Activated T-helper 2 cell treated with anti-CD3 and anti-CD28 coated beads, Interferon-gamma antibody, Interleukin-2, Interleukin-4, amounts not matched to agents 10 μg/mL and 5 μg/mL and 100 μg/mL, durations not matched to agents 14 hours and 24 hours and 36 hours (primary cell): ENCODE measurements around the gene COPZ1. TPM values are rescaled to one million over a fixed set of nuclear protein-coding genes. Genes with fewer than 3 reads are reported as not detected.

Source experiments
- DNase-seq: peaks from one replicate; pipeline ENCODE4 v3.0.0; 2021; ENCODE audit warnings: low spot score
- H3K27ac Mint-ChIP-seq: one replicate; pipeline ENCODE4 v1.8.0; 2021; ENCODE audit warnings: mixed read lengths
- H3K27me3 Mint-ChIP-seq: one replicate; pipeline ENCODE4 v1.8.0; 2021; ENCODE audit warnings: low read depth, mixed read lengths
- H3K36me3 Mint-ChIP-seq: one replicate; pipeline ENCODE4 v1.8.0; 2021; ENCODE audit warnings: low read depth, mixed read lengths
- H3K4me1 Mint-ChIP-seq: one replicate; pipeline ENCODE4 v1.8.0; 2021; ENCODE audit warnings: low read depth, mixed read lengths
- H3K4me3 Mint-ChIP-seq: one replicate; pipeline ENCODE4 v1.8.0; 2021; ENCODE audit warnings: low read depth, mild to moderate bottlenecking, moderate library complexity, mixed read lengths
- H3K9me3 Mint-ChIP-seq: one replicate; pipeline ENCODE4 v1.8.0; 2021; ENCODE audit warnings: mixed read lengths
- intact Hi-C: fragments of 100-400 bp; cut with micrococcal nuclease; formaldehyde crosslinking; loops from one replicate; pipeline ENCODE4 v1.15.1; 2023
- total RNA-seq: library from RNA; stranded (reverse); gene quantifications from 2 replicates; pipeline ENCODE4 v1.2.3, GENCODE V29; 2022

The COPZ1 gene
- total RNA-seq, 1 donor from 2014 or later = 109 TPM

- Mint-ChIP-seq H3K27me3 (no peaks in the 10 kb centered on the region), H3K4me1 (peaks cover 13% of the 10 kb centered on the region), H3K27ac (no peak overlapping the region), H3K4me3 (no peak overlapping the region), H3K9me3 (no peaks in the 10 kb centered on the region), H3K36me3 (peaks cover 53% of the 10 kb centered on the region)
- intact Hi-C loops = no loop called here
- DNase-seq = no peak
Measured at GRCh38 chr12:54394281-54394719, 69.4 kb downstream of the COPZ1 start.

GRCh38 chr12:54394986-54395385 is 70.1 kb downstream of the COPZ1 start:
- peaks cover 13% of the 10 kb centered on the region for H3K4me1 Mint-ChIP-seq

GRCh38 chr12:54395545-54395944 is 70.6 kb downstream of the COPZ1 start:
- Mint-ChIP-seq H3K4me3 (no peak overlapping the region), H3K36me3 (peaks cover 63% of the 10 kb centered on the region), H3K4me1 (peaks cover 13% of the 10 kb centered on the region), H3K9me3 (no peaks in the 10 kb centered on the region), H3K27ac (no peak overlapping the region), H3K27me3 (no peaks in the 10 kb centered on the region)
- DNase-seq = no peak
- intact Hi-C loops = no loop called here

More at GRCh38 chr12:54394986-54395385, 70.1 kb downstream of the COPZ1 start:
- Mint-ChIP-seq H3K9me3 (no peaks in the 10 kb centered on the region), H3K36me3 (peaks cover 58% of the 10 kb centered on the region), H3K4me3 (no peak overlapping the region), H3K27ac (no peak overlapping the region), H3K27me3 (no peaks in the 10 kb centered on the region)
- intact Hi-C loops = no loop called here
- DNase-seq = no peak

- Mint-ChIP-seq H3K36me3 (peaks cover 71% of the 10 kb centered on the region), H3K27me3 (no peaks in the 10 kb centered on the region), H3K27ac (no peak overlapping the region), H3K9me3 (no peaks in the 10 kb centered on the region), H3K4me1 (peaks cover 8% of the 10 kb centered on the region), H3K4me3 (no peak overlapping the region)
- intact Hi-C loops = no loop called here
- no peak for DNase-seq
Measured at GRCh38 chr12:54397157-54397556, 72.2 kb downstream of the COPZ1 start.

- Mint-ChIP-seq H3K36me3 (peaks cover 73% of the 10 kb centered on the region), H3K27me3 (no peaks in the 10 kb centered on the region), H3K4me1 (peaks cover 6% of the 10 kb centered on the region), H3K27ac (no peak overlapping the region), H3K4me3 (no peak overlapping the region), H3K9me3 (no peaks in the 10 kb centered on the region)
- intact Hi-C loops = no loop called here
- no peak for DNase-seq
Measured at GRCh38 chr12:54398218-54398617, 73.3 kb downstream of the COPZ1 start.

GRCh38 chr12:54398995-54399793 is 74.3 kb downstream of the COPZ1 start:
- peak; percentile 80 for DNase-seq
- Mint-ChIP-seq H3K9me3 (no peaks in the 10 kb centered on the region), H3K27me3 (no peaks in the 10 kb centered on the region), H3K4me3 (no peak overlapping the region), H3K27ac (no peak overlapping the region), H3K4me1 (peaks cover 2% of the 10 kb centered on the region), H3K36me3 (peaks cover 80% of the 10 kb centered on the region)
- intact Hi-C loops = loop anchor here (1.0 kb wide), 2 partner anchors 12 to 40 kb away; no protein-coding TSS in a partner anchor

- H3K4me3 Mint-ChIP-seq = no peak overlapping the region
- no peaks in the 10 kb centered on the region for H3K9me3 Mint-ChIP-seq
- no peak for DNase-seq
- intact Hi-C loops = no loop called here
- no peak overlapping the region for H3K27ac Mint-ChIP-seq
- no peaks in the 10 kb centered on the region for H3K27me3 Mint-ChIP-seq
- H3K36me3 Mint-ChIP-seq = peaks cover 71% of the 10 kb centered on the region
- peaks cover 4% of the 10 kb centered on the region for H3K4me1 Mint-ChIP-seq
Measured at GRCh38 chr12:54401119-54401518, 76.2 kb downstream of the COPZ1 start.

Other genes with a start within 250 kb of the COPZ1 start
- 26.9 and 31.1 TPM in 2 replicates for gene SMUG1, start 136.1 kb upstream of the COPZ1 start, total RNA-seq
- gene CBX5, start 45.0 kb upstream of the COPZ1 start, total RNA-seq = 98.1 and 100 TPM in 2 replicates
- 1,977 and 2,036 TPM in 2 replicates for gene HNRNPA1, start 44.4 kb upstream of the COPZ1 start, total RNA-seq
- not detected in 2 replicates for gene NFE2, start 24.1 kb upstream of the COPZ1 start, total RNA-seq
- gene GPR84, start 39.4 kb downstream of the COPZ1 start, total RNA-seq = 1.8 and 2.3 TPM in 2 replicates
- gene ZNF385A, start 59.6 kb downstream of the COPZ1 start, total RNA-seq = 0.60 and 0.78 TPM in 2 replicates
- gene ITGA5, start 94.1 kb downstream of the COPZ1 start, total RNA-seq = 41.4 and 41.5 TPM in 2 replicates
- 4.5 and 5.6 TPM in 2 replicates for gene GTSF1, start 148.5 kb downstream of the COPZ1 start, total RNA-seq
- 105 and 109 TPM in 2 replicates for gene NCKAP1L, start 172.6 kb downstream of the COPZ1 start, total RNA-seq
- gene PDE1B, start 224.5 kb downstream of the COPZ1 start, total RNA-seq = 17.1 and 18.7 TPM in 2 replicates